ENCODE measurements around the gene IER5.

IER5 gene

DNA sequence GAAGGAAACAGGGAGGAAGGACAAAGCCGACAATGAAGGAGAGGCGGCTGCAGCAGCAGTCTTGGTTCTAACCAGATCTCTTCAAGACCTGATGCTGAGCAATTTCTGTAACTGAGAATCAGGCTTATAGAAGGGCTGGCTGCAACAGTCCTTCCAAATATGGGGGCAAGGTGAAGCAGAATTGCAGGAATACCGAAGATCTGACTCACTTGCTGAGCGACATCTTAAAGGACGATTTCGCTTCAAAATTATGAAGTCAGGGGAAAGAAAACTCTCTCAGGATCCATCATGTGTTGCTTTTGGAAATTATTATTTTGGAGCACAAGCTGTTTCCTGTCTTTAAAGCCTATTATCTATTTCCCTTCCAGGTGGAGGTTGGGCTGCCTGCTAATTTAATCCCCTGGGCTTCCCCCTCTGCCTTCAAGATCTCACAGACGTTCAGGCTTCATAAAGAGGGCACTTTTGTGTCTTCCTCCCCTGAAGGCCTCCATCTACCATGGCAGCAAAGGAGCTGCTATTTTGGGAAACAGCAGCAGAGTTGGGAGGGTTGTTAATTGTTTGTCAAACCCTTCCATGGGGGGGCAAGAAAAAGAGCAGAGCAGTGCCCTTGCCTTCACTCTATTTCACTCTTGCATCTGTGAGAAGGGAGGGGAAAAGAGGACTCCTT lies 10.8 kb upstream of the IER5 start:
- DNase-seq = no peak

DNA sequence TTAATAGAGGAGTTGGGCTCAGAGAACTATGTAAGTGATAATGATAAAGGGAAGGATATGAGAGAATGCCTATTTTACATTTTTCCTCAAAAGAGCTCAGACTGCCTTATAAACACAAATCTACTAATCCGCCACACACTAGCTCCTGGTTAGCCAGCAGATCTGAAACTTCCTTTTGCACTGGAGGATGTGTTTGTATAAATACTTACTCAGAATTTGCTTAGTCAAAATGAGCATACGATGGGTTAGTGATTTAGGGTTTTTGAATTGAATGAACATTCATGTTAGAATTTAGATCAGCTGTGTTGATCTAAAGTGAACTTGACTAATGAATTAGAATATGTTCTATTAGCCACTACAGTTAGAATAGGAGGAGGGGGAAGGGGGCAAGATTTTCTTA lies 9.1 kb upstream of the IER5 start:
- no peak for DNase-seq

DNA sequence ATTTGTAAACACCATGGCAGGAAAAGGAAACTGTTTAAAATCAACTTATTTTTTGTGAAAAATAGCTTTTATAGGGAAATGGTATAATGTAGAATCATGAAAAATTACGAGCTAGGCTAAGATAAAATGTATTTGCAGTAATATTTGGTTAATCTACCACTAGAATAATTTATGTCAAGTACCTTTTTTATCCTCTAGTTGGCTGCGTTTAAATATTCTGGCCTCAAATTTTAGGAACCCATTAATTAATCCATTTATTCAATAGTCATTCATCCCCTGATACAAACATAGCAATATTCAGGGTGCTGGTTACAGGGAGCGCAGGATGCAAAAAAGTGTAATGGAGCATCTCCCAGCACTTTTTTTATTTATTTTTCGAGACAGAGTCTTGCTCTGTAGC lies 8.6 kb upstream of the IER5 start:
- DNase-seq = no peak

- no peak for DNase-seq
Observed at GRCh38 chr1:181080556-181080955, 7.9 kb upstream of the IER5 start.

- no peak for DNase-seq
Observed at GRCh38 chr1:181081395-181081794, 7.1 kb upstream of the IER5 start.

- DNase-seq = peak; percentile 68
Observed at GRCh38 chr1:181083842-181084605, 4.5 kb upstream of the IER5 start.

DNA sequence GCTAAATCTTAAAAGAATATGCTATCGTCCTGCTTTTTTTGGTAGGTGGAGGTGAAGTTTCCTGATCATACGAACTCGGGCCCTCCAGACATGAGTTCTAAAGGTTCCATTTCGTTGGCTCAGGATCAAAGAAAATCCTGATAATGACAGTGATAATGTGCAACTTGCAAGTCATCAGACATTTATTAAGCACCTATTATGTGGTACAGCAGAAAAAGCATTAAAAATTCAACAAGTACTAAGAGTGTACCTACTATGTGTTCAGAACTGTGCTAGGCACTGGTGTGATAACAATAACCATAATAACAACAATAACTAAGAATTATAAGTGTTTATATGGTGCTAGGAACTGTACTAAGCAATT lies 3.9 kb upstream of the IER5 start:
- no peak for DNase-seq

DNA sequence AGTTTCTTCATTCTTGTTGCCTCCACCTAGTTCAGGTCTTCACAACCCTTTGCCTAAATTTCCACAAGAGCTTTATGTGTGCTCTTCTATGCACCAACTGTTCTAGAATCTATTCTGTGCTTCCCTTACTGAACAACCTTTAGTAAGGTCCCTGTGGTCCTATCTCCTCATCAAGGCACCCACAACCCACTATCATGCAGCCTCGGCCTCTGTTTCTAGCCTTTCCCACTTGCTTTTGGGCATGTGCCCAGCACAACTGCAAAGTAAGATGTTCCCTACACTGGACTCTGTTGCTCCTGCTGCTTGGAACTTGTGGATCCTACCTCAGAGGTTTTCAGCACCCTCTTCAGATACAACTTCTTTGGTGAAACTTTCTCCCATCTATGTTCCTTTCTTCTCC lies 2.4 kb upstream of the IER5 start:
- DNase-seq = no peak

- no peak for DNase-seq
Observed at GRCh38 chr1:181086926-181087325, 1.6 kb upstream of the IER5 start.

DNA sequence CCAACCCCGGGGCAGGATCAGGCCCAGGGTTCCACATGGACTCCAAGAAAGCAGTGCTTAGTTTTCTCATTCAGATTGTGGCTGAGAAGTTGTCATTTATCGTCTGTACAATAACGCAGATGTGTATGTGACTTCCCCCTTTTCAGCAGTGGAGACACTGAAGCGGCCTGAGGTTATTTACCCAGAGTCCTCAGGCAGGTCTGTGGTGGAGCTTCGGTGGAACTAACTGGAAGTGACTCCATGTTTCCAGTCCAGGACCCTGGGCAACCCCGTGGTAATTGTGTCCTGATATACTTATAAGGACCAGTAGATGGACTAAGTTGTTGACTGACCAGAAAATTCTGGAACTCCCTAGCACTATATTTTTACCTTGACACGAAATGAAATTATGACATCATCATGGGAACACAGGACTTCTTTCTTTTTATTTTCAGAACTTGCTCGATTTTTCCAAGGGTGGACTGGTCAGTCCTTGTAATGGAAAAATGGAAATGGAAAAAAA lies 1.0 kb upstream of the IER5 start:
- no peak for DNase-seq

- no peak for DNase-seq
Observed at GRCh38 chr1:181089017-181089675, 646 bp downstream of the IER5 start.

- DNase-seq = no peak
Observed at GRCh38 chr1:181089676-181090544, 1.4 kb downstream of the IER5 start.

DNA sequence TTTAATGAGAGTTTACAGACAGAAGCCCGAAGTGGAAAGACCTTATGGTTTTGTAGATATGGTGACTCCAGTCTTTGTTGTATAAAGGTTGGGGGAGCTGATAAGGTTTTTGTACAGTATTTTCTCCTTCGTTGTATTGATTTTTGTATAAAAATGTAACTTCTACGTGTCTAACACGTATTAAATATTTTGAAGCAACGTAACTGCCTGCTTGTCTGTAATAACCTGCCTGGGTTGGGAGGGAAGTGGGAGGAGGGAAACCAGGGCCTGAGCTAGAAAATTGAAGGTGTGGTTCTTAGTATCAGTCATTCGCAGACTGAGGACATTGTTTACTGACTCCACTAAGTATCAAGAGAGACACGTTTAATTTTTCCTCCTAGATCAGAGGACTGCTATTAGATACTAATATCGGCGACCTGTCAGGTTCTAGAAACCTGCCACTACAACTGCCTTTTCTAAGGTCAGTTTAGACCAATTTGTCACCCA lies 2.2 kb downstream of the IER5 start:
- no peak for DNase-seq

GRCh38 chr1:181091309-181092040 lies 3.0 kb downstream of the IER5 start:
- DNase-seq = no peak

- no peak for DNase-seq
Observed at GRCh38 chr1:181092056-181092455, 3.6 kb downstream of the IER5 start.

DNA sequence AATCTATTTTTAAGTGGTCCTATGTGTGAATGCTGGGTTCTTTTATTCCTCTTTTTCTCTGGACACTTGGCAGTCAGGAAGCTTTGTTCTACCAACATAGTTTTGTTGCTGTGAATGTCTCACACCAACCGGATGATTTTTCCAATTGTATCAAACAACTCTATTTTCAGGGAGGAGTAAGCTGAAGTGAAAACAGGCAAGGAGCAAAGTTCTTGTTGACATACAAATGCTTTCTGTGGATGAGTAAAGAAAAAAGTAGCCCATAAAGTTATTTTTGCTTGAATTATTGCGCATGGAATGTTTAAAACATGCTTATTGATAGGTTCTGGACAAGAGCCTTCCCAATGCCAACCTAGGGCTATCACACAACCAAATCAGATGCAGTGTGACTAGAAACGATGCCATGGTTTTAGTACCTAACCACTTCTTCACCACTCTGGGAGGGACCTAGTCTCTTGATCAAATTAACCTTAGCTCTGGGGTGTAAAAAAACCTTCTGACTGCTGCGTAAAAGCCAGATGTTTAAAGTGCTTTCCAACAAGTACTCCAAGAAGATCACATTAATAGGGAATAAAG lies 4.5 kb downstream of the IER5 start:
- DNase-seq = no peak

DNA sequence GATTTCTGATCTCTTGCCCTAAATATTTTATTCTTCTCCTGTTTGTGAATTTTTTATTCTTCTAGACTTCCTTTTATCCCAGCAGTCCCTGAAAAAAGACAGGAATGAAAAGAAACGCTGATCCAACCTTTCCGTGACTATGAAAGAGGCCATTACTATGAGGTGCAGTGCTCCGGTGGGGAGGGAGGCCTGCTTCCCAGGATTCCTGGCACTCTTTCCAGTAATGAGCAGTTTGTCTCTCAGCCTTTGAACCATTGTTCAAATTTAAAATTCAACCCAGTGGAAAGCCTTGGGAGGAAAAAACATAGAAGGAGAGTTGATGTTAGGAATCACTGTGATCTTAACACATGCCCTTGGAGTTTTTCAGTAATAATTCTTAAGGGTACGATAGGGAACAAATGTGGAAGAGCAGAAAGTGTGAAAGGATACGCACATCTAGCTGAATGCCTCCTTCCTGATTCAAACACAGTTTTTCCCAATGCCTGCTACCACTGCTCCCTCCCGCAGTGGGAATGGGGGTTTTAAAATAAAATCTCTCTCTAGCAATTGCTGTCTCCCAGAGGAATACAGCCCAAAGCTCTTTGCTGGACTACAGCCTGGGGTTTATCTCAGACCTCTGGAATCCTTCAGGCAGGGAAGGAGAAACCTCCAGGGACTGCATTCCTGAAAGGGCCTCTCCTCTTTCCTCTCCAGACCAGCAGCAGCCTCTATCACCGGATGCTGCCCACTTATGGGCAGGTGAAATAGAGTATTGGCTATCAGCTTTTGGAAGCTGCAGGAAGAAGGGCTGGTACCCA lies 6.1 kb downstream of the IER5 start:
- no peak for DNase-seq

DNA sequence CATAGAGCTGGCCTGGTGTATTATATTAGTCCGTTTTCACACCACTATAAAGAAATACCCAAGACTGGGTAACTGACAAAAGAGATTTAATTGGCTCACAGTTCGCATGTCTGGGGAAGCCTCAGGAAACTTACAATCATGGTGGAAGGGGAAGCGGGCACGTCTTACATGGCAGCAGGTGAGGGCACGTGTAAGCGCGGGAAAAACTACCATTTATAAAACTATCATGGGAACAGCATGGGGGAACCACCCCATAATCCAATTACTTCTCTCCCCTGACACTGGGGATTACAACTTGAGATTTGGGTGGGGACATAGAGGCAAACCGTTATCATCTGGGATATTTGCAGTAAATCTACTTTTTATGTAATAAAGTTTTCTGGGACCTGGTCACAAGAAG lies 6.8 kb downstream of the IER5 start:
- no peak for DNase-seq

- no peak for DNase-seq
Observed at GRCh38 chr1:181095763-181096184, 7.3 kb downstream of the IER5 start.

DNA sequence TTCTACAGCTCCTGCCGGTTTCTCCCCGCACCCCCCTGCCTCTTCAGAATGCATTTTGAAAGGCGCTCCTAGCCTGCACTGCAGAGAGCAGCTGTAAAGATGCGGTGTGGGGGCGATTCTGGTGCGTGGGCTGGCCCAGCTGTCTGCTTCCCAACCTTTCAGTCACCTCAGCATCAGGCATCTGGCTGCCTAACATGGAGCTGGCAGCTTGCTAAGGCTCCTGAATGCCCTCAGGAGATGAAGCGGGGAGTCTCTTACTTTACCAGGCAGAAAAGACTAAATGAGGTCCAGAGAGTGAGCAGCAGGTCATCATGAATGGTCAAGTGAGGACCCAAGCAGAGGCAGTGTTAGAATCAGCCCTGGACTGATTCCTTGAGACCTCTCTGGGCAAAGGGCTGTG lies 8.7 kb downstream of the IER5 start:
- DNase-seq = no peak

Measured in NCI-H1417 treated with DMSO at 0.1 percent for 48 hours (cell line).